Measurements from ENCODE around the gene IGSF9B.
"Not testable (repeated sequence)": the region's sequence is repeated elsewhere in the genome, so short reads cannot be mapped to it uniquely, and the experiment has no call there.

IGSF9B gene, protein sequence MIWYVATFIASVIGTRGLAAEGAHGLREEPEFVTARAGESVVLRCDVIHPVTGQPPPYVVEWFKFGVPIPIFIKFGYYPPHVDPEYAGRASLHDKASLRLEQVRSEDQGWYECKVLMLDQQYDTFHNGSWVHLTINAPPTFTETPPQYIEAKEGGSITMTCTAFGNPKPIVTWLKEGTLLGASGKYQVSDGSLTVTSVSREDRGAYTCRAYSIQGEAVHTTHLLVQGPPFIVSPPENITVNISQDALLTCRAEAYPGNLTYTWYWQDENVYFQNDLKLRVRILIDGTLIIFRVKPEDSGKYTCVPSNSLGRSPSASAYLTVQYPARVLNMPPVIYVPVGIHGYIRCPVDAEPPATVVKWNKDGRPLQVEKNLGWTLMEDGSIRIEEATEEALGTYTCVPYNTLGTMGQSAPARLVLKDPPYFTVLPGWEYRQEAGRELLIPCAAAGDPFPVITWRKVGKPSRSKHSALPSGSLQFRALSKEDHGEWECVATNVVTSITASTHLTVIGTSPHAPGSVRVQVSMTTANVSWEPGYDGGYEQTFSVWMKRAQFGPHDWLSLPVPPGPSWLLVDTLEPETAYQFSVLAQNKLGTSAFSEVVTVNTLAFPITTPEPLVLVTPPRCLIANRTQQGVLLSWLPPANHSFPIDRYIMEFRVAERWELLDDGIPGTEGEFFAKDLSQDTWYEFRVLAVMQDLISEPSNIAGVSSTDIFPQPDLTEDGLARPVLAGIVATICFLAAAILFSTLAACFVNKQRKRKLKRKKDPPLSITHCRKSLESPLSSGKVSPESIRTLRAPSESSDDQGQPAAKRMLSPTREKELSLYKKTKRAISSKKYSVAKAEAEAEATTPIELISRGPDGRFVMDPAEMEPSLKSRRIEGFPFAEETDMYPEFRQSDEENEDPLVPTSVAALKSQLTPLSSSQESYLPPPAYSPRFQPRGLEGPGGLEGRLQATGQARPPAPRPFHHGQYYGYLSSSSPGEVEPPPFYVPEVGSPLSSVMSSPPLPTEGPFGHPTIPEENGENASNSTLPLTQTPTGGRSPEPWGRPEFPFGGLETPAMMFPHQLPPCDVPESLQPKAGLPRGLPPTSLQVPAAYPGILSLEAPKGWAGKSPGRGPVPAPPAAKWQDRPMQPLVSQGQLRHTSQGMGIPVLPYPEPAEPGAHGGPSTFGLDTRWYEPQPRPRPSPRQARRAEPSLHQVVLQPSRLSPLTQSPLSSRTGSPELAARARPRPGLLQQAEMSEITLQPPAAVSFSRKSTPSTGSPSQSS (N-terminal part only)

DNA sequence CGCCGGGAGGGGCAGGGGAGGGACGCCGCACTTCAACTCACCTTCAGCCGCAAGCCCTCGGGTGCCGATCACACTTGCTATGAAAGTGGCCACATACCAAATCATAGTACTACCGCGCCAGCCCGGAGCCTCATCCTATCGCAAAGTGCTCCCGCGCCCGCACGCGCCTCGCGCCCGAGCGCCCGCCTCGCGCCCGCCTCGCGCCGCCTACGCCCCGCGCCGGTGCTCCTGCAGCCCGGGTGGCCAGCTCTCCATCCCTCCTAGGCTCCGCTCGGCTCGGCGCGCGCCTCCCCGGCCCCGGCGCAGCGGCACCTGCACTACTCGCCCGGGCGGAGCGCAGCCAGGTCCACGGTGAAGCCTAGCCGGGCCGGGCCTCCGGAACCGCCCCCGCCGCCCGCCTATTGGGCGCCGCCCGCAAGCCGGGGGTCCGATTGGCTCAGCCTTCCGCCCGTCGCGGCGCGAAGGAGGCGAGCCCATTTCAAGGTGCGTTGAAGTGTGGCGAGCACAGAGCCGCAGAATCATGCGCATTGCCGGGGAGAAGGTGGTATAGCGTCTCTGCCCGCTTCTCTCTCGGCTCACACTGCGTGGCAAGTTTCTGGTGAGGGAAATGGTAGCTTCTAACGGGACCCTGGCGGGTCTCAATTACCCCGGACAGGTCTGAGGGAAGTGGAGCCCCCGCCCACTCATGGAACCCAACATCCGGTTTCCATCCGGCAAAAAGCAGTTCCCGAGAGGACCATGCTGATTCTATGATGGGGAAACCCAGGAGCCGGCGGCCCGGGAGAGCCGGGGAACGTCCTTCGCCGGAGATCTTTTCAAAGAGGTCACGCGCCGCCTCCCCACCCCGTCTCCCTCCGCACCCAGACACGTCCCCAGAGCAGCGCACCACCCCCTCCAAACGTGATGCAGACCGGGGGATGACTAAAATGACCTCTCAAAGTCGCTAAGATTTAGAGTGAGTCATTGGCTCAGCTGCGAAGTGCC, at the start of gene IGSF9B:
IGSF9B (minus strand) TSS at position 319 of the 984 bp plus-strand sequence; CDS start at position 105, 214 bp downstream.
- peak; percentile 82 to 86 for DNase-seq (ENCODE audit: extremely low read depth in 1 of 2, low read depth in 1 of 2)

DNA sequence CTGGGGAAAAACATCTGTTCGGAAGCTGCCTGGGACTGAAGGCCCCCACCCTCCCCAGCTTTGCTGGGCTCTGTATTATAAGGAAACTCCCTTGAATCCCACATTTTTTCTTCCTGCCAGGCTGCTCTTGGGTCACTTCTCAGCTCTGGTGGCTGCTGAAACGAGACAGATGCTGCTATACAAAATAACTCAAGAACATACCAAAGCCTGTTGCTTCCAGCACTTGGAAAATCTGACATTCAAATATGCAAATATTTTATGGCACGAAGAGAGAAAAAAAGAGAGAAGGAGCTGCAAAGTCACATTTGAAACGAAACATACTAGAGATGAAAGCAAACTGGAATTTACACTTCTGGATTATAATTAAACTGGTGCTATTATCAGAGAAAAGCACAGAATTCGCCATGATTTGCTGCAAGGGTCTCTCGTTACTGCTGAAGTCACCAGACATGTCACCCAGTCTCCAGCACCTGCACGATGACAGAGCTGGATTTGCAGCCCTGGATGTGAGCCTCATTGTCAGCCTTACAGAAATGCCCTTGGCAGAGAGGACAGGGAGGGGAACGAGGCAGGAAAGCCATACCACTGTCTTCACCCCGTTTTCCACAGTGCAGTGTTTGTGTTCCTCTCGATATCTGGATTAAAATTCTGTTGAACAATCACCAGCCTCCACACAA, 47.9 kb upstream of the IGSF9B start:
- no peak for DNase-seq (ENCODE audit: extremely low read depth in 1 of 2, low read depth in 1 of 2)

DNA sequence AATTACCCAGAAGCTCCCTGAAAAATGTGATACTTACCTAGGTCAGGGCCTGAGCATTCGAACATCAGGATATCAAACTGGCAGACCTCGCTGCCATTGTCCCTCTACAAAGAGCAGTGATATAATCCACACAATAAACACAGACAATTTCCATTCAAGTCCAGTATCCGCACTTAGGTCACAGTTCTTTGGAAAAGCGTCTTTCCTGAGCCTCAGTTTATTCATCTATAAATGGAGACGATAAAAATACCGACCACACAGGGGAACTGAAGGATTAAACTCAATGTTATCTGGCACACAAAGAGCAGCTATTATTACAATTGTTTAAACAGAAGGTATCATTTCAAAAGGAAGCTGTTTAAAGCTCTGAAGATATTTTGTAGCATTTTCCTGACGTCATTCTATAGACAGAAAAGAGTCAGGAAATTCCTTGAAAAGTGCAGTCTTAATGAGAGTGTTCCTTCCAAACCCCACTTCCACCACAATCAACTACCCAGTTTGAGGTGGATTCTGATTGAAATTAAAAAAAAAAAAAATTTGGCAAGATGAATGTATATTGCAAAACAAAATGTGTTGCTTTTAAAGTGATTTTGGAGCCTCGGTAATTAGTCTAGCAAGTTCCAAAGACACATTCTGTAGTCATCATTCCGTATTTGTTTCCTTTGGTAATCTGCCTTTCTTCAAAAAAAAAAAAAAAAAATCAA, 47.2 kb upstream of the IGSF9B start:
- no peak for DNase-seq (ENCODE audit: extremely low read depth in 1 of 2, low read depth in 1 of 2)

DNA sequence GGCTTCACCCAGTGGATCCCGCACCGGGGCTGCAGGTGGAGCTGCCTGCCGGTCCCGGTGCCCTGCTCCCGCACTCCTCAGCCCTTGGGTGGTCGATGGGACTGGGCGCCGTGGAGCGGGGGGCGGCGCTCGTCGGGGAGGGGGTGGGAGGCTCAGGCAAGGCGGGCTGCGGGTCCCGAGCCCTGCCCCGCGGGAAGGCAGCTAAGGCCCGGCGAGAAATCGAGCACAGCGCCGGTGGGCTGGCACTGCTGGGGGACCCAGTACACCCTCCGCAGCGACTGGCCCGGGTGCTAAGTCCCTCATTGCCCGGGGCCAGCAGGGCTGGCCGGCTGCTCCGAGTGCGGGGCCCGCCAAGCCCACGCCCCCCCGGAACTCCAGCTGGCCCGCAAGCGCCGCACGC, 46.1 kb upstream of the IGSF9B start:
- DNase-seq (ENCODE audit: extremely low read depth in 1 of 2, low read depth in 1 of 2): not testable (repeated sequence)

DNA sequence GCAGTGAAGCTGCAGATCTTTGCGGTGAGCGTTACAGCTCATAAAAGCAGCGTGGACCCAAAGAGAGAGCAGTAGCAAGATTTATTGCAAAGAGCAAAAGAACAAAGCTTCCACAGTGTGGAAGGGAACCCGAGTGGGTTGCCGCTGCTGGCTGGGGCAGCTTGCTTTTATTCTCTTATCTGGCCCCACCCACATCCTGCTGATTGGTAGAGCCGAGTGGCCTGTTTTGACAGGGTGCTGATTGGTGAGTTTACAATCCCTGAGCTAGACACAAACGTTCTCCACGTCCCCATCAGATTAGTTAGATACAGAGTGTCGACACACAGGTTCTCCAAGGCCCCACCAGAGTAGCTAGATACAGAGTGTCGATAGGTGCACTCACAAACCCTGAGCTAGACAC, 45.6 kb upstream of the IGSF9B start:
- not testable (repeated sequence) for DNase-seq (ENCODE audit: extremely low read depth in 1 of 2, low read depth in 1 of 2)

DNA sequence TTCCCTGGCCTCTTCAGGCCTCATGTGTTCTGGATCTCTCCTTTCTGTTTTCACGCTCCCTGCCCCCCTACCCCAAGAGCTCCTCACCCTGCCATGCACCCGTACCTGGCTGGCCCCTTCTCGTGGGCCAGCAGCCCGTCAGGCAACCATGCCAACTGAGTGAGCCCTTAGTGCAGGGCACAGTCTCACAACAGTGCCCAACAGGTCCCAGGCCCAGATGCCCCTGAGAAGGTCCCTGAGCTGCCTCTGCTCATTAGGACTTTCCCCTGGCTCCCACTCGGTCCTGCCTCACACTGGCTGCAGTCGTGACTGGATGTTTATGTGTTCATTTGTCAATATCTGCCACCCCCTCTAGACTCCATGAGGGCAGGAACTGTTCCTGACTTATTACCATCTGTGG, 44.8 kb upstream of the IGSF9B start:
- no peak for DNase-seq (ENCODE audit: extremely low read depth in 1 of 2, low read depth in 1 of 2)

GRCh38 chr11:134001088-134001487, 44.3 kb upstream of the IGSF9B start:
- no peak for DNase-seq (ENCODE audit: extremely low read depth in 1 of 2, low read depth in 1 of 2)

DNA sequence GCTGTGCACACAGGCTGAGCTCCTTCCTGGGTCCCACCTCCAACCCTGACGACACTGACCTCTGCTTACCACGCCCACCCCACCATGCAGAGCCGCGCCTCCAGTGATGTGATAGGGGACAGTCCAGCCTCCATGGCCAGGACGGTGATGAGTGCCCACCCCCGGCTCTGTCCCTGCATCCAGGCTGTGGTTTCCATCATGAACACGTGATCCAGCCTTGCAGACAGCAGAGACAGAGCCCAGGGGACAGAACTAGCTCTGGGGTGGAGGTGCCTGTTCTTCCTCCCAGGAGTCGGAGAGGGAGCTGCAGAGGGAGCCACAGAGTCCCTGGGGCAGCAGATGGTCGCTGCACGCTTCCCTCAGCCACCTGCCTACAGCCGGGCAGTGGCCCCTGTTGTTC, 42.6 kb upstream of the IGSF9B start:
- DNase-seq (ENCODE audit: extremely low read depth in 1 of 2, low read depth in 1 of 2): no peak

DNA sequence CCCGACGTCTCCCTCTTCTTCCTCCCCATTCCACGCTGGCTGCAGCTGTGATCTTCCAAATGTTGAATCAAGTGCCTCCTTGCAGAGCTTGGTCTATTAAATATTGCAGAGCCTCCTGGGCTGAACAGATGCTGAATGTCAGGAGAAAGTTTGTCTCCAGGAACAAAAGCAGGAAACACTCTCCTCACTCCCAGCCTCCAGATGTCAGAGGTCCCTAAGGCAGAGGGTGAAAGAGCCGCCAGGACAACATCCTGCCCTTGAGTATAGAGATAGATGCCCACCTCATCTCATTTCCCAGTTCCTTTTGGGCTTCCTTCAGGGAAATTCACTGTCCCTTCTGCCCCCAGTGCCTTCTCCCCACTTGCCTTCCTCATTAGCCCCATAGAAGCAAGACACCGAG, 40.8 kb upstream of the IGSF9B start:
- DNase-seq (ENCODE audit: extremely low read depth in 1 of 2, low read depth in 1 of 2): no peak

DNA sequence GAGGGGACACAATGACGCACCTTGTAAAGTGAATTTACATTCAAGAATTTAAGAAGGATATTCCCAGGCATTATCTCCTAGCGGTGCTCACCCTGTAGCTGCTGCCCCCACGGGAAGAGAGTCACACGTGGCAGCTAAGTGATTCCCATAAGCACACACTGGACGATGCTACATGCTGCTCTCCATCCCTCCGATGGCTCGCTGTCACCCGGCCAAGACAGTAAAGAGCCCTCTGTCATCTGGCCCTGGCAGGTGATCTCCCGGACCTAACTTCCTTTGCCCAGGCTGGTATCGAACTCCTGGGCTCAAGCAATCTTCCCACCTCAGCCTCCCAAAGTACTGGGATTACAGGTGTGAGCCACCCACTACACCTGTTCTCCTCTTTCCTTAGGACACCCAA, 39.9 kb upstream of the IGSF9B start:
- DNase-seq (ENCODE audit: extremely low read depth in 1 of 2, low read depth in 1 of 2): no peak

GRCh38 chr11:133995066-133995465, 38.3 kb upstream of the IGSF9B start:
- DNase-seq (ENCODE audit: extremely low read depth in 1 of 2, low read depth in 1 of 2): no peak

- no peak for DNase-seq (ENCODE audit: extremely low read depth in 1 of 2, low read depth in 1 of 2)
Measured at GRCh38 chr11:133993921-133994320, 37.2 kb upstream of the IGSF9B start.

GRCh38 chr11:133993107-133993506, 36.3 kb upstream of the IGSF9B start:
- DNase-seq (ENCODE audit: extremely low read depth in 1 of 2, low read depth in 1 of 2): no peak

DNA sequence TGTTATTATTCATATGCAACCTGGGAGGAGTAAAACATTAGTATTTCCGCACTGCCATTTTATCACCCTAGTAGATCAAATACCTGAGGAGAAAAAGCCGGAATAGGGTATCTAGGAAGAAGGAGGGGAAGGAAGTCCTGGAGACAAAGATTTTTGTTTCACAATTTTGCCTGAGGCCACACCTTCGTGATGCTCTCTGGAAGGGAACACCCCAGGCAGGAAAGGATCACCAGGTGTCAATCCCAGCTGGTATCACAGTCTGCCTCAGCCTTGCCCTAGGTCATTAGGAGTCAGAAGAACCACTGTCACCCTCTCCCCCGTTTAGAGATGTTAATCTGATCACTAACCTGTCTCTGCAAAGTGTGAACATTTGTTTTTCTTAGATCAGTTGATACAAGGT, 35.4 kb upstream of the IGSF9B start:
- DNase-seq (ENCODE audit: extremely low read depth in 1 of 2, low read depth in 1 of 2): no peak

DNA sequence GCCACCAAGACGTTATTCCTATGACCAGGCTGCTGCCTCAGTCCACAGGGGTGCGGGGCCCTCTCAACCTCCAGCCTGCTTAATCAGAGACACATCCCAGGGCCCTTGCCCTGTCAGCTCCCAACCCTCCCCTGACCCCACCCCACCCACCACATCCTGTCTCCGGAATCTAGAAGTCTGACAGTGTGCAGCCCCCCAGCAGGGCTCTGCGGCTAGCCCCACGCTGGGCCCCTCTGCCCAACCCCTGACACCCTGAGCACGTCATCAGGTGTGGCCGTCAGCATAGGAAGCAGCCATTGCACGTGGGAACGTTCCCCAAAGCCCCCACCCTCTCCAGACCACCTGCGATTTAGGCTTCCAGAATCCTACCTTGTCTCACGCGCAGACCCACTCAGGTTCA, 34.3 kb upstream of the IGSF9B start:
- DNase-seq (ENCODE audit: extremely low read depth in 1 of 2, low read depth in 1 of 2): no peak

DNA sequence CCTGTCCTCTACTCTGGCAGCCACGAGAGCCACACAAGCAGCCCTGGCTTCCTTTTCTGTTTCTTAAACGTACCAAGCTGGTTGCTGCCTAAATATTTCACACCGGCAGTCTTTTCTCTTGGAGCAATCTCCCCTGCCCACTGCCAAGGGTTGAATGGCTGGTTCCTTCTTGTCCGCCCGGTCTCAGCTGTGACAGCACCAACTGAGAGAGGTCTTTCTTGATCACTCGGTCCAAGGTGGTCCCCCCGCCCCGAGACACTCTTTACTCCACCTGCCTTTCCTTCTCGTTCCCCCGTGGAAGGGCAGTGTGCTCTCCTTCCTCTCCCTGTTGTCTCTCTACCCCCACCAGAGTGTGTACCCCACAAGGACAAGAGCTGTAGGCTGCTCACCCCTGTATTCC, 33.7 kb upstream of the IGSF9B start:
- no peak for DNase-seq (ENCODE audit: extremely low read depth in 1 of 2, low read depth in 1 of 2)

GRCh38 chr11:133988686-133989410, 32.1 kb upstream of the IGSF9B start:
- no peak for DNase-seq (ENCODE audit: extremely low read depth in 1 of 2, low read depth in 1 of 2)

GRCh38 chr11:133987171-133987570, 30.4 kb upstream of the IGSF9B start:
- no peak for DNase-seq (ENCODE audit: extremely low read depth in 1 of 2, low read depth in 1 of 2)

All from stimulated activated CD8-positive, alpha-beta memory T cell treated with anti-CD3 and anti-CD28 coated beads, Interleukin-7, amount 100 ng/mL, for 48 hours (primary cell).